T-helper 9 cell (primary cell): ENCODE measurements around the gene ZNF236.
"Not testable (repeated sequence)": the region's sequence is repeated elsewhere in the genome, so short reads cannot be mapped to it uniquely, and the experiment has no call there.

Source experiments
- DNase-seq: peaks from one replicate; pipeline ENCODE4 v3.0.0-alpha.2; 2020

ZNF236 gene

GRCh38 chr18:76953583-76954233 lies 131.4 kb downstream of the ZNF236 start:
- DNase-seq: no peak

GRCh38 chr18:76955524-76956170 lies 133.3 kb downstream of the ZNF236 start:
- no peak for DNase-seq

- no peak for DNase-seq
These were observed 134.3 kb downstream of the ZNF236 start for GRCh38 chr18:76956648-76957047.

GRCh38 chr18:76957384-76958355 lies 135.3 kb downstream of the ZNF236 start:
- no peak for DNase-seq

DNA sequence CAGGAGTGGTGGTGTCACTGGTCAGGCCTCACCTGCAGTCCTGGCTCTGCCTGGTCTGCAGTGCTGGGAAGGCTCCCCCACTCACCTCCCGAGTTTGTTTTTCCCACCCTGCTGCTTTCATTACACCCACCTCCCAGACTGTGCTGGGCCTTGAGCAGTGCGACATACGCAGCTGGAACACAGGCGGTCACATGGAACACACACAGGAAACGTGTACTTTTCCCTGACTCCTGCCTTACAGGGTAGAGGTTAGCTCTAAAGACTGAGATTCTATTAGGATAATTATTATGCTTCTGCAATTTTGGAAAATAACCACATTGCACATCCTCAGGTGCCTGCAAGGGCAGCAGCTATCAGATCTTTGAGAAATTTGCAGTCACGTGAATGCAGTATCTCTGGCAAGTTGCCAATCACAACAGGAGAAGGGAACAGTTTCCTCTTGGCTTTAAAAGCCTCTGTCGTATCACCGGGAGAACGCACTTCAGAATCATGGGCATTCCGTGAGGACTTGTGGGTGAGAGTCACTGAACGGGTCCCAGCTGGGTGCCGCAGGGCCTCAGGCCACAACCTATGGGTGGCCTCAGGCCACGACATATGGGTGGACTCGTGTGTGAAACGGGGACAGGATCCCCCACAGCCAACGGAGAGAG lies 136.5 kb downstream of the ZNF236 start:
- no peak for DNase-seq

DNA sequence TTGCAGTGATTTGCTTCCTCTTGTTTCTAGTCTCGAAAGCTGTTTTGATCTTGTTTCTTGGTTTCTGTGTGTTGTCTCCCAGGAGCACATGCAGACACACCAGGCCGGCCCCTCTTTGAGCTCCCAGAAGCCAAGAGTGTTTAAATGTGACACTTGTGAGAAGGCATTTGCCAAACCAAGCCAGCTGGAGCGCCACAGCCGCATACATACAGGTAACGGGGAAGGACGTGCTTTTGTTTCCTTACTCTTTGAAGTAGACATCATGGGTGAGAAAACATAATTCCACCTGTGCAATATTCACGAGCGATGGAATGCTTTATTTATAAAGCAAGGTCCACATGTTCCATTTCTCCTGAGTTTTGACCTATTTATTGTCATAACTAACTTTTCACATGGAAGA lies 137.2 kb downstream of the ZNF236 start:
- no peak for DNase-seq

DNA sequence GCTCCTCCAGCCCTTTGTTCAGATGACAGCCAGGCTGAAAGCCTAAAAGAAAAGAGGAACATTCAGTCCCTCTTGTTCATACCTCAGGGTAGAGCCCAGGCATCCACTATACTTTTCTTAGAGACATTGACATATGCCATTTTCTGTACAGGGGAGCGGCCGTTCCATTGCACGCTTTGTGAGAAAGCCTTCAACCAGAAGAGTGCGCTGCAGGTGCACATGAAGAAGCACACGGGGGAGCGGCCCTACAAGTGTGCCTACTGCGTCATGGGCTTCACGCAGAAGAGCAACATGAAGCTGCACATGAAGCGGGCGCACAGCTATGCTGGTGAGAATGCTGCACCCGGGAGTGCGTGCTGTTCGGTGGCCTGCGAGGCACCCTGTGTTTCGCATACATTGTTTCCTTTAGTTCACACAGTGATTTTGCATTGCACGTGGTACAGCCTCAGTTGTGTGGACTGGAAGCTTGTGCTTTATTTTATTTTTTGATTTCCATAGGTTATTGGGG lies 138.2 kb downstream of the ZNF236 start:
- no peak for DNase-seq

- no peak for DNase-seq
These were observed 140.5 kb downstream of the ZNF236 start for GRCh38 chr18:76962851-76963250.

DNA sequence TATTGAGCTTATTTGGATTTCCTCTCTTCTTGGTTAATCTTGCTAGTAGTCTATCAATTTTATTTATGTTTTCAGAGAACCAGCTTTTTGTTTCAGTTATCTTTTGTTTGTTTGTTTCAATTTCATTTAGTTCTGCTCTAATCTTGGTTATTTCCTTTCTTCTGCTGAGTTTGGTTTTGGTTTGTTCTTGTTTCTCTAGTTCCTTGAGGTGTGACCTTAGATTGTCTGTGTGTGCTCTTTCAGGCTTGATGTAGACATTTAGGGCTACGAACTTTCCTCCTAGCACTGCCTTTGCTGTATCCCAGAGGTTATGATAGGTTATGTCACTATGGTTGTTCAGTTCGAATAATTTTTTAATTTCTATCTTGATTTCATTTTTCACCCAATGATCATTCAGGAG lies 141.6 kb downstream of the ZNF236 start:
- no peak for DNase-seq

DNA sequence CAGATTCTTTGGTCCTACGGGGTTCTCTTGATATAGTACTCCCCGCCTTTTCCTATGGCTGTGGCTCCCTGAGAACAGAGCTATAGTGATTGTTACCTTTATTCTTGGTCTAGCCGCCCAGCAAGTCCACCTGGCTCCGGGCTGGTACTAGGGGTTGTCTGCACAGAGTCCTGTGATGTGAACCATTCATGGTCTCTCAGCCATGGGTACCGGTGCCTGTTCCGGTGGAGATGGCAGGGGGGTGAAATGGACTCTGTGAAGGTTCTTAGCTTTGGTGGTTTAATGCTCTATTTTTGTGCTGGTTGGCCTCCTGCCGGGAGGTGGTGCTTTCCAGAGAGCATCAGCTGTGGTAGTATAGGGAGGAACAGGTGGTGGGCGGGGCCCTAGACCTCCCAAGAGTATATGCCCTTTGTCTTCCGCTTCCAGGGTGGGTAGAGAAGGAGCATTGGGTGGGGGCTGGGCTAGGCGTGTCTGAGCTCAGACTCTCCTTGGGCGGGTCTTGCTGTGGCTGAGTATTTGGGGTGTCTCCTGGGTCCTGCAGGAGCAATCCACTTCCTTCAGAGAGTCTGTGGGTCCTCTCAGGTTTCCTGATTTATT lies 143.3 kb downstream of the ZNF236 start:
- DNase-seq: not testable (repeated sequence)

- DNase-seq: not testable (repeated sequence)
These were observed 144.9 kb downstream of the ZNF236 start for GRCh38 chr18:76967299-76967698.

- no peak for DNase-seq
These were observed 145.5 kb downstream of the ZNF236 start for GRCh38 chr18:76967721-76968472.

- DNase-seq: no peak
These were observed 148.6 kb downstream of the ZNF236 start for GRCh38 chr18:76970770-76971559.

- no peak for DNase-seq
These were observed 149.9 kb downstream of the ZNF236 start for GRCh38 chr18:76972241-76972640.

DNA sequence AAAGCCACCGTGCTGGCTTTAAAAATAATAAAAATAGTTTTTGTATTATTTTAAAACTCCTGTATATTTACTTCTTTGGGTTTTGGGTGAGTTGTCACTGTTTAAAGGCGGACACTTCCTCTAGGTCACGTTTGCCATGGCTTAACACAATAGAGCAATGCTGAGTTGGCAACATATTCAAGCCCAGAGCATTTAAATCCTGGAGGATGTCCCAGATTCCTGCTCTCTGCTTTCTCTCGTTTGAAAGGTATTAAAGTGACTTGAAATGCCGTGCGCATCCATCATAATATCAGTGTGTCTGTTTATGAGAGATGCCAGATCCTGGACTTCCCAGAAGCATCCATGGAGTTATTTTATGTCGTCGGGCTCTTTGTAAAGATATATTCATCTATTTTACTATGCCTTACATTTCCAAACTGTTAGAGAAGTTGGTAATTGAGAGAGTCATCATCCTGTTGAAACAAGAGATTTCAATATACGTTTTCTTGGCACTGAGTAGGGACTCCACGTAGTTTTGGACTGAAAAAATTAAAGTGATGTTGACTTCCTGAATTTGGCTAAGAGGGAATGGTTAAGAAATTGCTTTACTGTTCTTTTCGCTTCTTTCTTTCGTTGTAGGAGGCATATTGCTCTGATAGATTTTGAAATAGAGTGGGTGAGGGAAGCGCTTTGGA lies 150.6 kb downstream of the ZNF236 start:
- DNase-seq: no peak

DNA sequence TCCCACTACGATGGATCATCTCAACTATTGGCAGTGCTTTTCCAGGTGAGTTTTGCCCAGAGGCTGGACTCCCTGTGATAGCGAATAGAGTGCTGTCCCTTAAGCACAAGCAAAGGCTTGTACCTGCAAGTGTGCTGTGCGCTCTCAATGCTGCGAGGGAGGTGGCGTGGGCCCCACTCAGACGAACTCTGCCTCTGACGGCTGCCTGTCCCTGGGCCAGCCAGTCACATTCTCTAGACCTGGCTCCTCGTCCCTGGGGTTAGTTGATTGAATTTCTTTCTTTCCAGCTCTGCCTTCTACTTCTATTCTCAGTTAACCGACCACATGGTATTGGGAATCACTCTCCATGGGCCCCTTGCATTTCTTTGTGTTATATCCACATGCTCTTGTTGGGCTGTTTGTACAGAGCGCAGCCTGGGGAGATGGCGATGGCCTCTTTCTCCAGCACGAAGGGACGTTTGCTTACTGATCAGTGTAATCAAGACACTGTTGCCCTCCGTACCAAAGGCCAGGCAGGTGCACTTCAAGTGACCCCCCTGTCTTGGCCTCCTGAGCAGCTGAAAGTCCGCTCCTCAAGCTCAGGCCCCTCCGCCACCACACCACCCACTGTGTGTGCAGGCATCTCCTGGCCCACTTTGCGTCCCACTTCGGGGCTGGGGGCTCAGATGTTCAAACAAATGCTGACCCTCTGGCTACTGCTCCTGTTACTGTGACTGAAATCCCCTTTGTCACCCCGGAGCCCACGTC lies 151.3 kb downstream of the ZNF236 start:
- no peak for DNase-seq

DNA sequence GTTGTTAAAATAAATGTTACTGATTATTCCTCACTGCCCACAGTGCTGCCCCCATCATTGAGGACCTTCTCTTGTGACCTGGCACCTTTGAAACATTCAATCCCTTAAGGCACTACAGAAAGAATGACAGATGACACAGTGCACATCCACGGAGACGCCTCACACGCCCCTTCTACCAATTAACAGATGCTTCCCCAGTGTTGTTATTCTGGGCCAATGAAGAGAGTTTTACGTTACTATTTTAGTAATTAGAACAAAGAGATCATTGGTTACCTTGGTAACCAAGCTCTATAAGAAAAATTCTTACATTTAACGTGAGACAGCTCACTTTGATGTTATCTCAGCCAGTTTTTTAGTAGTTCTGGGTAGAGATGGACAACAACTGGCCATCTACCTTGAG lies 152.0 kb downstream of the ZNF236 start:
- no peak for DNase-seq

DNA sequence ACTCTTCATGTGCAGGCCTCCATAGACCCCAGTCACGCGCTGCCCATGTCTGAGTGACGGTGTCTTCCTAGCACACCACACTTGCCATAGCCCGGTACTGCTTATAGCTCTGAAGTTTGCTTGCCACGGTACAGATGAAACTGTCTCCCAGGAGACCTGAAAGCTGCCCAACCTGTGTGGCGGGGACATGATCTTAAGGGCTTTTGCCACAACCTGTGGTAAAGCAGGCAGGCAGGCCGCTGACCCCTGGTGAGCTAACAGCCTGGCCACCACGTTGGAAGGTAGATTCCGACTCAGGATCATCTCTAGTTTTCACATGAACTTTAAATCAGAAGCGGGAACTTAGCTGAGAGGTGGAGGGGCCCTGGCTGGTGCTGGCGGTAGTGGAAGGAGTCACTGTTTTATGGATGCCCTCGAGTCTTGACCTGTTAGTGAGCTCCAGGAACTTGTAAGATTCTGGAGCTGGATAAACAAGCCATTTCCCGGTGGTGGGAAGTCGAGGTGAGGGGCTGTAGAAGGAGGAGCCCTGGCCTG lies 153.3 kb downstream of the ZNF236 start:
- DNase-seq: no peak

DNA sequence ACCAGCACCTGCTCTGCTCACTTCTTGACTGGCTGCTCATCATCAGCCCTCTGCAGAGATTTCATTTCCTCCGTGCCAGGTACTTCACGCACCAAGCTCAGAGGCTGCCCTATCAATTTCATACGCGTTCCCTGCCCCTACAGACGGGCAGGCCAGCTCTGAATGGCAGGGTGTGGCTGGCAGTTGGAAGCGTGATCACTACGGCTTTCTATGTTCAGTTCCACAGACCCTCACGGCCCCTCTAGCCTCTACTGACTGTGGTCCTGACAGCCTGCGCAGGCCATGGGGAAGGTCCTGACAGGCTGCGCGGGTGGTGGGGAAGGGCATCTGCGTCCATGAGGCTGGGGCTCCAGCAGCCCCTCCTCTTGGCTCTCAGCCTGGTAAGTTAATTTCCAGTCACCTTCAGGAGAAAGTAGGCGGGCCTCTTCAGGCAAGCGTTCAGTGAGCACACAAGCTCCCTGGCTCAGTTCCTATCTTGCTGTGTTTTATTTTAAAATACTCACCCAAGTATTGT lies 154.8 kb downstream of the ZNF236 start:
- no peak for DNase-seq
